CD4-positive, alpha-beta T cell treated with Interleukin-1 beta for 1 hour (primary cell): ENCODE results near the gene SSBP3.
"Not testable (repeated sequence)": the region's sequence is repeated elsewhere in the genome, so short reads cannot be mapped to it uniquely, and the experiment has no call there.

Experiments used
- DNase-seq, 2 donors: peaks; one replicate each; pipeline ENCODE4 v3.0.0-alpha.2; 2020 to 2022

SSBP3 gene

GRCh38 chr1:54406339-54407153 is at the start of gene SSBP3:
Gene SSBP3 (minus strand): TSS chr1:54406394.
- DNase-seq, result peak; percentile 94

DNA sequence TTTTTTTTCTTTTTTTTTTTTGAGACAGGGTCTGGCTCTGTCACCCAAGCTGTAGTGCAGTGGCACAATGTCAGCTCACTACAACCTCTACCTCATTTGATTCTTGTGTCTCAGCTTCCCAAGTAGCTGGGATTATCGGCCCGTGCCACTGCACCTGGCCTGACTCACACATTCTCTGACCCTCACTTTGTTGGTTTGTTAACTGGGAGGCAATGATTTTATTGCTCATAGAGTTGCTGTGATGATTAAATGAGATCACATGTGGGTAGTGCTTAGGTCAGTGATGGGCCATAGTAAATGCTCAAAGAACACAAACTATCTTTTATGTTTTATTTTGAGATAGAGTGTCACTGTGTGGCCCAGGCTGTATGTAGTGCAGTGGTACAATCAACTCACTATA is 47.3 kb upstream of the SSBP3 start:
- DNase-seq, result no peak

- no peak for DNase-seq
These were observed 46.8 kb upstream of the SSBP3 start for GRCh38 chr1:54453022-54453421.

GRCh38 chr1:54449431-54449830 is 43.2 kb upstream of the SSBP3 start:
- not testable (repeated sequence) for DNase-seq

DNA sequence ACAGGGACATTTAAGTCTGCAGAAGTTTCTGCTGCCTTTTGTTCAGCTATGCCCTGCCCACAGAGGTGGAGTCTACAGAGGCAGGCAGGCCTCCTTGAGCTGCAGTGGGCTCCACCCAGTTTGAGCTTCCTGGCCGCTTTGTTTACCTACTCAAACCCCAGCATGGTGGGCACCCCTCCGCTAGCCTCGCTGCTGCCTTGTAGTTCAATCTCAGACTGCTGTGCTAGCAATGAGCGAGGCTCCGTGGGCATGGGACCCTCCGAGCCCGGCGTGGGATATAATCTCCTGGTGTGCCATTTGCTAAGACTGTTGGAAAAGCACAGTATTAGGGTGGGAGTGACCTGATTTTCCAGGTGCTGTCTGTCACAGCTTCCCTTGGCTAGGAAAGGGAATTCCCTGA is 42.6 kb upstream of the SSBP3 start:
- not testable (repeated sequence) for DNase-seq

- DNase-seq, result not testable (repeated sequence)
These were observed 40.9 kb upstream of the SSBP3 start for GRCh38 chr1:54447081-54447480.

DNA sequence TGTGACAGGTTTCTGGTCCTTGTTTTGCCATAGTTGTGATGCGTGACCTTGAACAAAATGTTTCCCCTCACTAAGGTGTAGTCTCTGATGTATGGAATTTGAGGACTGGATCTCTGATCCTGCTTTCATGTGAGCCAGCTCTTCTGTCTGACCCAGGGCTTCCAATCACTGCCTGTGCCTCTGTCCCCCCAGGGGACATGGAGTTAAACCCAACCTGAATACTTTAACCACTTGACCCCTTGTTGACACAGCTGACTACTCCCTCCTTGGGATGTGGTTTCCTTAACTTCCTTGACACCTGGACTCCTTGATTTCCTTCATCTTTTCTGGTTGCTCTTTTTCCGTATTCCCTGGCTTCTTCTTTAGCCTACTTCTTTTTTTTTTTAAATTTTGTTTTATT is 36.0 kb upstream of the SSBP3 start:
- no peak for DNase-seq

DNA sequence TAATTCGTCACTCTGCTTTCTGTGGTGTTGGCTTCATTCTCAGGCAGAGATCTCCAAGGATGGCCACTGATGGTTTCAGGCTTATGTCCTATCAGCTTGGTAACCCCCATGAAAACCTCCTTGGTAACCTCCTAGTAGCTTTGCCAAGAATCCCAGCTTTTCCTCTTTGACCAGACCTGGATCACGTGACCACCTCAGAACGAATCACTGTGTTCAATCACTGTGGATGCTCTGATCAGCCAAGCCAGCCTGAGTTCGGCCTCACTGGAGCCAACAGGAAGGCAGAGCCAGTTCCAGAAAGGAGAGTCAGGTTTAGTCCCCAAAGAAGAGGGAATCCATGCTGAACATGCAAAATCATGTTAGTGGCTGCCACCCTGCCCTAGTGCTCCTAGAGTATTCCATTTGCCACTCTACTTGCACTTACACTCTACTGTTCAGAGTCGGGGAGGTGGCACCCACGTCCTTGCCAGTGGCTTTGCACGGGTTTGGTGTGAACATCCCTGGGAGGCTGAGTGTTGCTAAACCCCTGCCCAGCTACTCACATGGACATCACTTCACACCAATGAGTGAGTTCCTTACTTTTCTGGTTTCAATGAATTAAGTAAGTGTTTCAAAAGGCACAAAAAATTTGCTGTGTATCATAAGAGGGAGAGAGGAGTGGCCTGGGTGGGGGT is 33.5 kb upstream of the SSBP3 start:
- DNase-seq, result no peak

- no peak for DNase-seq
These were observed 31.6 kb upstream of the SSBP3 start for GRCh38 chr1:54437783-54438182.

DNA sequence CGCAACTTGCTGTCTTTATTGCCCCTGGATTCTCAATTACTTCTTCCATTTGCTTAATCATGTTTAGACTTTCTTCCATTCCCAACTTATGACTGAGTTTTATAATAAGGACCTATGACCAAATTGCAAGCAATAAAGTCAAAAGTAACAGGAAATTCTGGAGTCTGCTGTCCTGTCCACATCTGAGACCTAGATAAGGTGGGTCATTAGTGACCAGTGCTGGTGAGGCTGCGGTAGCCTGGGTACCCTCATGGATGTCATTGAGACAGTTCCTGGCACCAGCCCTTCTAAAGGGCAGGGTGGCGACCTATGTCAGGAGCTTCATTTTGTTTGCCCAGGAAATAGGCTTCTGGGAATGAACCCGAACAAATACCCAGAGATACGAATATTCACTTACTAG is 30.6 kb upstream of the SSBP3 start:
- DNase-seq, result no peak

DNA sequence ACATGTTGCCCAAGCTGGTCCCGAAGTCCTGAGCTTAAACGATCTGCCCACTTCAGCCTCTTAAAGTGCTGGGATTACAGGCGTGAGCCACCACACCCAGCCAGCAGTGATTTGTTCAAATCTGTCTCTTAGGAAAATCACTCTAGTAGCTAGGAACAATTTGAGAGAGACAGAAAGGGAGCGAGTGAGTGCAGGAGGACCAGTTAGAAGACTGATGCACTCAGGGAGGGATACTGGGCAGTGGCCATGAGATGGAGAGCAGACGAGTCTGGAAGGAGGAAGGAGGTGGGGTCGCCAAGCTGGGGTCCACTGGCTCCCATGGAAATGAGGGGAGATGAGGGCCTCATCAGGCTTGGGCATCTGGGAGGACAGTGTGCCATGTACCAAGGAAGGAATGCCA is 23.6 kb upstream of the SSBP3 start:
- no peak for DNase-seq

DNA sequence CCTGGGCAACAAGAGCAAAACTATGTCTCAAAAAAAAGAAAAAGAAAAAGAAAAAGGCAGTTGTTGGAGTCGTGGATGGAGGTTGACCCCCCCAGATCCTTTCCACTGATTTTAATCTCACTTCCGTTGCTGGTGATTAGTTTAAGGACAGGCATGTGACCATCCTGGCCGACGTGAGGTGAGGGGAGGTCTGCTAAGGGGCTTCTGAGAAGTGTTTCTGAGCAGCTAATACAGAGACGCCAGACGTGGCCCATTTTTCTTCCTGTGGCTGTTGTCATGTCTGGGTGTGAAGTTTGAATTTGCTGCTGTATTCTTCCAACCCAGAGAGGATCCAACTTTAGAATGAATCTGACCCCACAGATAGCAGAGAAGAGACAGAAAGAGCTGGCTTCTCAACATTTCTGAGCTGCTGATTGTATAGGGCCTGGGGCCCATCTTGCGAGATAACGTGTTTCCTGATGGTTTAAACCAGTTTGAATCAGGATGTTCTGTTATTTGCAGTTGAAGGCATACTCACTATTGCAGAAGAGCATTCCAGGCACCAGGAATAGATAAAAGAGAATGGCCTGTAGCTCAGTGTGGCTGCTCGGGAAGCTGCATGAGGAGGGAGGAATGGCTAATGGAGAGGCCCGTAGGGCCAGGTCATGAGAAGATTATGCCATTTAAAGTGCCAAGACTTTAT is 22.8 kb upstream of the SSBP3 start:
- no peak for DNase-seq

DNA sequence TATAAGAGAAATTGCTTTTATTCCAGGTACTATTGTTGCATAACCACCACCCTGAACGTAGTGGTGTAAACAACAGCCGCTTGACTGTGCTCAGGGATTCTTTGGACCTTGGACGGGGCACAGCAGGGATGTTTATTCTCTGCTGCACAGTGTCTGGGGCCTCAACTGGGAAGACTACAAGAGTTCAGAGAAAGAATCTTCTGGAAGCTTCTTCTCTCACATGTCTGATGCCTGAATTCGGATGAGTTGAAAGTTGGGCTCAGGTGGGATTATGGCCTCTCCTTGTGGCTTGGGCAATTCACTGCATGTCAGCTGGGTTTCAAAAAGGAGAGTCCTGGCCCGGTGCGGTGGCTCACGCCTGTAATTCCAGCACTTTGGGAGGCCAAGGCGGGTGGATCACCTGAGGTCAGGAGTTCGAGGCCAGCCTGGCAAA is 19.0 kb upstream of the SSBP3 start:
- DNase-seq, result no peak

DNA sequence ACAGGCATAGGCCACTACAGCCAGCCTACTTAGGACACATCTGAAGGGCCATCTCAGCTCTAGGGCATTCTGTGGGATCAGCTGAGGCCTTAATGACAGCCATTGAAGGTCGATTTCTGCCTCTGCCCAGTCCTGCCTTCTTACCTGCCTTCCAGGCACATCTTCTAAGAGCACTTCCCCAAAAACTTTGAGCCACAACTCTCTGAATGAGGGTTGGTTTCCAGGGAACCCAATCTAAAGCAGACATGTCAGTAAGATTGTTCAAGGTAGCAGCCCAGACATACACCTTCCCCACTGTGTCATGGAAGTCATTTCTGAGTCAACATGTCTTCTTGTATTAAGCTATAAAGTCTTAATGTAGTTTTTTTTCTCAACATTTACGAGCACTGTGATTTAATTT is 18.2 kb upstream of the SSBP3 start:
- DNase-seq, result no peak

DNA sequence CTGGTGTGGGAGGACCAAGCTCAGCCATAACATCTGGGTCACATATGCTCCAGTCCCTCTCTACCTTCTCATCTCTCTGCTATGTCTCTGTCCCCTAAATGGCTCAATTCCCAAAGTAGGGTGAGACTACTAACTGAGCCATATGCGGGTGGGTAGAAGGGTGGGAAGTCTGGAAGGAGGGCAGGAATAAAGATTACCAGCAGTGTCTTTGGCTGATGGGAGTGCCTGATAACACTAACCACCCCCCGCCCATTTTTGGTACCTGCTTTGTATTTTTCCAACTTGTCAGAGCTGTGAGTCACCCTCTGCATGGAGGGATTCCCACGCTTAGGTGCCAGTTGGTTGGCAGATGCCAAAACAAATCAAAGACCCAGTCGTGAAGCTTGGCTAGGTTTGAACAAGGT is 14.9 kb upstream of the SSBP3 start:
- no peak for DNase-seq

DNA sequence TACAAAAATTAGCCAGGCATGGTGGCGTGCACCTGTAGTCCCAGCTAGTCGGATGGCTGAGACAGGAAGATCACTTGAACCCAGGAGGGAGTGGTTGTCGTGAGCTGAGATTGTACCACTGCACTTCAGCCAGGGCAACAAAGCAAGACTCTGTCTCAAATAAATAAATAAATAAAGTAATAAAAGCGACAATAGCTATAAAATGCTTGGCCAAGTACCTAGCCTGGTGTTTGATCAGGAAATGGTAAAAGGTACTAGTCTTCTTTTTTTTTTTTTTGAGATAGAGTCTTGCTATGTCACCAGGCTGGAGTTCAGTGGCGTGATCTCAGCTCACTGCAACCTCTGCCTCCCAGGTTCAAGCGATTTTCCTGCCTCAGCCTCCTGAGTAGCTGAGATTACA is 12.4 kb upstream of the SSBP3 start:
- not testable (repeated sequence) for DNase-seq

DNA sequence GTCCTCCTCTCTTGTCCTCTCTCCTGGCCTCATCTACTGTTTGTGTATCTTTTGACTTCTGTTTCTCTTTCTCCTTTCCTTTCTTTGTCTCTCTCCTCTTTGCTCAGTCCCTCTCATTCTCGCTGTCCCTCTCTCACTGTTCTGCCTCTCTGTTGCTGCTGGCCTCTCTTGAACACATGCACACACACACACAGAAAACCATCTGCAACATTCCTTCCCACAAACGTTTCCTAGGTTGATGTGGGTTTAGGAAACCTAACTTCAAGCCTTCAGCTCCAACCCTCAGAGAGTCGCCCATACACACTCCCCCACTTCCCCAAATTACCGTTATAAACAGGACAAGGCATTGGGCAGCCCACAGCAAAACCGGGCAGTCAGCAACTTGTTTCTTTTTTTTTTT is 10.9 kb upstream of the SSBP3 start:
- no peak for DNase-seq

GRCh38 chr1:54416435-54416834 is 10.2 kb upstream of the SSBP3 start:
- DNase-seq, result no peak

- no peak for DNase-seq
These were observed 9.8 kb upstream of the SSBP3 start for GRCh38 chr1:54415991-54416390.

- DNase-seq, result no peak
These were observed 9.3 kb upstream of the SSBP3 start for GRCh38 chr1:54415533-54415932.

DNA sequence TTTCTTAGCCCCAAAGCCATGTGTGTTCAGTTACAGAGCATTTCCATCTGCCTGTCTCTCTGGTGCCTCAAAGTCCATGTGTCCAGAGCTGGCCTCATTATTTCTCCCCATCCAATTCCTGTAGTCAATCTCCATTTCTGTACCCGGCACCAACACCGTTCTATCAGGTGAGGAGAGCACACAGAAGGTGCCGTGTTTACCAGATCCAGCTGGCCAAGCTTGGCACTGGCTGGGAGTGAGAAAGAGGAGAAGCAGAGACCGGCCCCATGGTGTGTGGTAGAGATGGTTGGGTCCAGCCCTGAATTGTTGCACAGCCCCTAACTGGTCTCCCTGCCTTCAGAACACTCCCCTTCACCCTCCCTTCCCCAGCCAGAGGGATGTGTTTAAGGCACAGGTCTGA is 7.5 kb upstream of the SSBP3 start:
- DNase-seq, result no peak

- peak in 1 of 2 donors; percentile 14 for DNase-seq
These were observed 7.1 kb upstream of the SSBP3 start for GRCh38 chr1:54413295-54413694.

GRCh38 chr1:54410359-54410758 is 4.2 kb upstream of the SSBP3 start:
- DNase-seq, result no peak
